ENCODE measurements around the gene CHCHD5.
A peak's percentile ranks its signal among the peaks of the same experiment; 100 is the strongest.
"Not testable (repeated sequence)": the region's sequence is repeated elsewhere in the genome, so short reads cannot be mapped to it uniquely, and the experiment has no call there.

CHCHD5 gene

GRCh38 chr2:112584134-112584890, at the start of gene CHCHD5:
CHCHD5 (plus strand) TSS chr2:112584609; CDS start chr2:112584648, 39 bp downstream.
- DNase-seq (ENCODE audit: low read depth, low spot score), result peak; percentile 88

DNA sequence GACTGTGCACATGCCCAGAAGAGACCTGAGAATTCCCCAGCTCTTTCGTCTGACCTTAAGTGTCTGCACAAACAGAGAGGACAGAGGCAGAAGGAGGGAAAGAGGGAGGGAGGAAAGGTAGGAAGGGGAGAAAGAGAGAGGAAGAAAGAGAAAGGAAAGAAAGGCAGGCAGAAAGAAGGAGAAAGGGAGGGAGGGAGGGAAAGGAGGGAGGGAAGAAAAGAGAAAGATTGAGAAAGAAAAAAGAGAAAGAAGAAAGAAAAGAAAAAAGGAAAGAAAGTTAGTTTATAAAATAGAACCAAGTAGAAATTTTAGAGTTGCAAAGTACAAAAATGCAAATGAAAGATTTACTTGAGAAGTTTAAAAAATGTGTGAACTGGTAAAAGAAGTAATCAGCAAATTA, 49.6 kb upstream of the CHCHD5 start:
- DNase-seq (ENCODE audit: low read depth, low spot score), result no peak

- DNase-seq (ENCODE audit: low read depth, low spot score), result not testable (repeated sequence)
These were observed 47.7 kb upstream of the CHCHD5 start for GRCh38 chr2:112536665-112537064.

- no peak for DNase-seq (ENCODE audit: low read depth, low spot score)
These were observed 45.1 kb upstream of the CHCHD5 start for GRCh38 chr2:112539306-112539705.

GRCh38 chr2:112540906-112541305, 43.5 kb upstream of the CHCHD5 start:
- DNase-seq (ENCODE audit: low read depth, low spot score), result no peak

GRCh38 chr2:112541315-112542122, 42.9 kb upstream of the CHCHD5 start:
- DNase-seq (ENCODE audit: low read depth, low spot score), result peak; percentile 28

DNA sequence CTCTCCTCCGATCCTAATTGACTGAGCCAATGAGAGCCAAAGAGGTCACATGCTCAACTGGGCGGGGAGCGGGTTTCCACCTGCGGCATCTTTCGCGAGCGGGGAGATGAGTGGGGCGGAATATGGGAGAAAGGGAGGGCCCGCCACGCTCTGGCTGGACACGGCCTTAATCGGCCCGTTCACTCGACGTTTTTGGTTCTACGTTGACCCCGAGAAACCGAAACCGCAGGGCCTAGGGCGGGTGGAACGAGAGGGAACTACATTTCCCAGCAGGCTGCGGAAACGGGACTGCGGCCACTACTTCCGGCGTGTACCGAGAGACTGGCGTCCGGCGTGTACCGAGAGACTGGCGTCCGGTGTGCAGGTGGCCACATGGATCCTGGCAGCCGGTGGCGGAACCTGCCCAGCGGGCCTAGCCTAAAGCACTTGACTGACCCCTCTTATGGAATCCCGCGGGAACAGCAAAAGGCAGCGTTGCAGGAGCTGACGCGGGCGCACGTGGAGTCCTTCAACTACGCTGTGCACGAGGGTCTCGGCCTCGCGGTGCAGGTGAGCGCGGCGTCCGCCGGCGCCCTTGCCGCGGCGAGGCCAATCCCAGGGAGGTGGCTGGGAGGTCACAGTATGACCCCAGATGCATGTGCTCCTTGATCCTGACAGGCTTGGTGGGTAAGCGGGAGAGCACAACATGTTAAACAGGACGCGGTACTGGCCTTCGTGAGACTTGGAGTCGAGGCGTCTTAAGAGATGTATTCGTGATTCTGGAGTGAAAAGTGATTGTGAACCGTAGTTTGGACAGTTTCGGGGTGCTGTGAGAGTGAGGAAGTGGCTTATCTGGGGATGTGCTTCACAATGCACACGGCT, 42.1 kb upstream of the CHCHD5 start, which contains the start of gene POLR1B:
TSS of gene POLR1B (plus strand) at position 343 of the 861 bp plus-strand sequence. CDS start at position 373, 30 bp downstream.
- DNase-seq (ENCODE audit: low read depth, low spot score), result peak; percentile 65

DNA sequence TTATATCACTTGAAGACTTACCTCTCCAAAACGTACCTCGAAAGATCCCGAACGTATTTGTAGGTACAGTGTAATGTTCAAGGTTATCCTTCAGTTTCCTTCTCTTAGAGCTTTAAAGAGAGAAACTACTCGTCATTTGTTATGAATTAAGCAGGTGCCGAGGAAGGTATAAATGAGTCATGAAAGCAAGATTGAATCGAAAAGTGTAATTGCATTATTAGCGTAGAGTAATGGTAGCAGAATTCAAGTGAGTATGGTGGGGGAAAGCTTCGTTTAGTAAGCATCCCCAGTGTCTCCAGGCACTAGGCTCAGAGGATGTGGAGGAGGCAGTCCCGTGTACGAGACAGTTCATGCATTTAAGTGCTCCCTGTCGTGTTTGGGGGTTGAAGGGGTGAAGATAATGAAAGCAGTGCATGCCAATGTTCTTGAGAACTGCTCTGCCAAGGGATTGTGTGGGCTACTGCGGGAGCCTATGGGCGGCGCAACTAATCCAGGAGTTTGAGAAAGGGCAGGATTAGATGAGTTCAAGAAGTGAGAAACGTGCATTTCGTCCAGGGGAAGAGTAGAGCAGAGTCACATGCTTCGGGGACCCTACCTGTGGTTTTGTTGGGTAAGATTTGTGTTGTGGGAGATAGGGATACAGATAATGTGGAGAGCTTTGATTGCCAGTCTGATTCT, 41.3 kb upstream of the CHCHD5 start:
- no peak for DNase-seq (ENCODE audit: low read depth, low spot score)

DNA sequence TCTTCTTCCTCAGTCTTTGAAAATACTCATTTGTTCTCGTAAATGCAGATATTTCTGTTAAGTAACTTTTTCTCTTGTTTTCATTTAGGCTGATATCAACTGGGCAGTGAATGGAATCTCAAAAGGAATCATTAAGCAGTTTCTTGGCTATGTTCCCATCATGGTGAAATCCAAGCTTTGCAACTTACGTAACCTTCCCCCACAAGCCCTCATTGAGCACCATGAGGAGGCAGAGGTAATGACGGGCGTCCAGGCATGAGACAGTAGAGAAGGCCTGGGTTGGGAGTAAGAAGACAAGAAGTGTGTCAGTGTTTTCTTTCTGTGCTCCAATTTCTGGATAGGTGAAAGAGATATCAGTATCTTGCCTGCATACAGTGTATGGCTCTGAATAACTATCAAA, 37.1 kb upstream of the CHCHD5 start:
- DNase-seq (ENCODE audit: low read depth, low spot score), result no peak

DNA sequence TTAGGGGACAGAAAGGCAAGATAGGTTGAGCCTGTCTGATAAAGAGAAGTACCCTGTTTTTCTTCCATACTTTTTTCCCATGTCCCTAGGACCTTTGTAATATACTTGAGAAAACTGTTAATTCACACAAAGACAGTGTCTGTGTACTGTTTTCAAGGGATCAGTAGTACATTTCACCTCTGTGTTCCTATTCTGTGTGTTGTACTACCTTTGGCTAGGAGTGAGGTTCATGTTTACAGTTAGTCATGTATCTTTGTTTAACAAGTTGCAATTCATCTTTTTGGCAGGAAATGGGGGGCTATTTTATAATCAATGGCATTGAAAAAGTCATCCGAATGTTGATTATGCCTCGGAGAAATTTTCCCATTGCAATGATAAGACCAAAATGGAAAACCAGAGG, 35.4 kb upstream of the CHCHD5 start:
- no peak for DNase-seq (ENCODE audit: low read depth, low spot score)

DNA sequence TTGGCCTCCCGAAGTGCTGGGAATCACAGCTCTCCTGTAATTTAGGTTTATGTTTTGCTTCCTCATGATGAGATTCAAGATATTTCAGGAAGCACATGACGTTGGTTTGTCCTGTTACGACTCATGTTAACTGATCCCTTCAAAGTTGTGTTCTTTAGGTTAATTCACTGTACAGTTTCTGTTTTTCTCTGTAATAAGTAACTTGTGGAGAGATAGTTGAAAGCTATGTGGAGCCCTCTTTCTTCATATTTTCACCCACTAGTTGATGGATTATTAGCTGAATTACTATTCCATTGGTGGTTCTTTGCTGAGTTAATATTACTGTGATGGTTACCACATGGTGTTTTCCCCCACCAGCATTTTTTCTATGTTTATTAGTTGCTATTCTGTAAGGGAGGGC, 18.3 kb upstream of the CHCHD5 start:
- DNase-seq (ENCODE audit: low read depth, low spot score), result no peak

GRCh38 chr2:112566508-112566907, 17.9 kb upstream of the CHCHD5 start:
- not testable (repeated sequence) for DNase-seq (ENCODE audit: low read depth, low spot score)

GRCh38 chr2:112572005-112572404, 12.4 kb upstream of the CHCHD5 start:
- DNase-seq (ENCODE audit: low read depth, low spot score), result no peak

- DNase-seq (ENCODE audit: low read depth, low spot score), result no peak
These were observed 6.7 kb upstream of the CHCHD5 start for GRCh38 chr2:112577756-112578155.

- no peak for DNase-seq (ENCODE audit: low read depth, low spot score)
These were observed 5.2 kb upstream of the CHCHD5 start for GRCh38 chr2:112579241-112579640.

DNA sequence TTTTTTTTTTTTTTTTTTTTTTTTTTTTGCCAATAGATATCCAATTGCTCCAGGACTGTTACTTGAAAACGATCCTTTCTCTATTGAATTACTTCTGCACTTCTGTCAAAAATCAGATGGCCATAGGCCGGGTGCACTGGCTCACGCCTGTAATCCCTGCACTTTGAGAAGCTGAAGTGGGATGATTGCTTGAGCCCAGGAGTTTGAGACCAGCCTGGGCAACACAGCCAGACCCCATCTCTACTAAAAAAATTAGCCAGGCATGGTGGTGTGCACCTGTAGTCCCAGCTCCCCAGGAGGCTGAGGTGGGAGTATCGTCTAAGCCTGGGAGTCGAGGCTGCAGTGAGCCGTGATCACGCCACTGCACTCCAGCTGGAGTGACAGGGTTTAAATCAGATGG, 4.3 kb upstream of the CHCHD5 start:
- DNase-seq (ENCODE audit: low read depth, low spot score), result no peak

GRCh38 chr2:112582314-112582746, 2.1 kb upstream of the CHCHD5 start:
- DNase-seq (ENCODE audit: low read depth, low spot score), result no peak

- no peak for DNase-seq (ENCODE audit: low read depth, low spot score)
These were observed 794 bp upstream of the CHCHD5 start for GRCh38 chr2:112583497-112584133.

GRCh38 chr2:112584891-112585250, 462 bp downstream of the CHCHD5 start:
- no peak for DNase-seq (ENCODE audit: low read depth, low spot score)

DNA sequence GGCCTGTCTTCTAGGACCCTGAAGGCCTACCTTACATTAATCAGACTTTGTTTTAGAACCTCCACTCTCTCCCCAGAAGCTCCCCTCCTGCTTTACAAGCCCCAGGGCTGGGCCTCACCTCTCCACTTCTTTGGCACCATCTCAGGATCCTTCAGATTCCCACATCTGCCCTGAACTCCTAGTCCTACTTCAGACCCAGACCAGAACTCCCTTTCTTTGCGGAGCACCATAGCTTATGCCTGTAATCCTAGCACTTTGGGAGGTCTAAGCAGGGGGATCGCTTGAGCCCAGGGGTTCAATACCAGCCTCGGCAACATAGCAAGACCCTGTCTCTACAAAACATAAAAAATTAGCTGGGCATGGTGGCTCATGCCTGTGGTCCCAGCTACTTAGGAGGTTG, 991 bp downstream of the CHCHD5 start:
- DNase-seq (ENCODE audit: low read depth, low spot score), result no peak
